ENCODE data around the gene F12. TPM values are rescaled to one million over a fixed set of nuclear protein-coding genes. Genes with fewer than 3 reads are reported as not detected.

F12 gene
- total and polyA plus RNA-seq, 2 experiments from 2014 or later: 0.43 to 1.8 TPM

GRCh38 chr5:177438468-177438867, 29.1 kb upstream of the F12 start:
- Histone ChIP-seq H3K36me3 (ENCODE audit: low read depth) (no peaks in the 10 kb centered on the region; the same call in 1 of the 2 replicates), H3K9me2 (ENCODE audit: insufficient read depth) (no peaks in the 10 kb centered on the region)

GRCh38 chr5:177437623-177438022, 28.3 kb upstream of the F12 start:
- no peaks in the 10 kb centered on the region for H3K79me2 ChIP-seq (ENCODE audit: insufficient read depth)
- in situ Hi-C loops (cut with MboI): no loop called here
- H3K36me3 ChIP-seq (ENCODE audit: low read depth): no peaks in the 10 kb centered on the region; the same call in 1 of the 2 replicates
- H3K27me3 ChIP-seq (replicated peaks; ENCODE audit: insufficient read depth): no peaks in the 10 kb centered on the region
- TF ChIP-seq EZH2 (IDR thresholded peaks at IDR 0.05; ENCODE audit: insufficient read depth, poor library complexity, severe bottlenecking) (no peak), EZH2phosphoT487 (IDR thresholded peaks at IDR 0.05; ENCODE audit: insufficient read depth, low read depth) (no peak)
- no peaks in the 10 kb centered on the region for H3K9me3 ChIP-seq (ENCODE audit: low read depth)
- WGBS, 2 experiments (ENCODE audit: low coverage in 1 of 2, low lambda C conversion rate in 2 of 2, missing lambda C conversion rate in 2 of 2): 77 to 84% methylated on average over 4 of the region's 4 CpGs
- no peak for DNase-seq
- no peaks in the 10 kb centered on the region for H4K20me1 ChIP-seq (ENCODE audit: insufficient read depth)
- no peak overlapping the region for H3K9ac ChIP-seq
- H3K4me1 ChIP-seq (ENCODE audit: insufficient read depth): no peaks in the 10 kb centered on the region
- no peaks in the 10 kb centered on the region; the same call in 1 of the 2 replicates for H3F3A ChIP-seq (ENCODE audit: insufficient read depth)
- H3K9me2 ChIP-seq (ENCODE audit: insufficient read depth): no peaks in the 10 kb centered on the region
- no peak overlapping the region for H3K4me3 ChIP-seq
- no peak overlapping the region for H3K27ac ChIP-seq
- no peak overlapping the region for H2AFZ ChIP-seq
- no peak overlapping the region for H3K4me2 ChIP-seq (ENCODE audit: unreplicated experiment)

More at GRCh38 chr5:177438468-177438867, 29.1 kb upstream of the F12 start:
- Histone ChIP-seq H3K4me3 (no peak overlapping the region), H3K27me3 (replicated peaks; ENCODE audit: insufficient read depth) (no peaks in the 10 kb centered on the region), H3F3A (ENCODE audit: insufficient read depth) (no peaks in the 10 kb centered on the region; the same call in 1 of the 2 replicates), H3K4me2 (ENCODE audit: unreplicated experiment) (no peak overlapping the region), H3K9ac (no peak overlapping the region), H3K27ac (no peak overlapping the region), H2AFZ (no peak overlapping the region), H3K79me2 (ENCODE audit: insufficient read depth) (no peaks in the 10 kb centered on the region), H3K4me1 (ENCODE audit: insufficient read depth) (no peaks in the 10 kb centered on the region), H4K20me1 (ENCODE audit: insufficient read depth) (no peaks in the 10 kb centered on the region), H3K9me3 (ENCODE audit: low read depth) (no peaks in the 10 kb centered on the region)
- TF ChIP-seq EZH2phosphoT487 (IDR thresholded peaks at IDR 0.05; ENCODE audit: insufficient read depth, low read depth) (no peak), EZH2 (IDR thresholded peaks at IDR 0.05; ENCODE audit: insufficient read depth, poor library complexity, severe bottlenecking) (no peak)
- no peak for DNase-seq
- 95 to 96% methylated on average over 9 to 10 of the region's 10 CpGs for WGBS, 2 experiments (ENCODE audit: low coverage in 1 of 2, low lambda C conversion rate in 2 of 2, missing lambda C conversion rate in 2 of 2)
- in situ Hi-C loops (cut with MboI): no loop called here

GRCh38 chr5:177435847-177436536, 26.6 kb upstream of the F12 start:
- in situ Hi-C loops (cut with MboI): no loop called here
- Histone ChIP-seq H3K36me3 (ENCODE audit: low read depth) (no peaks in the 10 kb centered on the region; the same call in 1 of the 2 replicates), H4K20me1 (ENCODE audit: insufficient read depth) (no peaks in the 10 kb centered on the region), H3K4me2 (ENCODE audit: unreplicated experiment) (no peak overlapping the region), H3K4me1 (ENCODE audit: insufficient read depth) (no peaks in the 10 kb centered on the region), H3K27ac (no peak overlapping the region), H3K27me3 (replicated peaks; ENCODE audit: insufficient read depth) (no peaks in the 10 kb centered on the region), H3F3A (ENCODE audit: insufficient read depth) (no peaks in the 10 kb centered on the region; the same call in 1 of the 2 replicates), H3K4me3 (no peak overlapping the region), H3K79me2 (ENCODE audit: insufficient read depth) (no peaks in the 10 kb centered on the region), H3K9ac (no peak overlapping the region), H3K9me3 (ENCODE audit: low read depth) (no peaks in the 10 kb centered on the region), H3K9me2 (ENCODE audit: insufficient read depth) (no peaks in the 10 kb centered on the region), H2AFZ (no peak overlapping the region)
- DNase-seq: no peak
- no peak for TF ChIP-seq EZH2phosphoT487 (IDR thresholded peaks at IDR 0.05; ENCODE audit: insufficient read depth, low read depth)
- no peak for TF ChIP-seq EZH2 (IDR thresholded peaks at IDR 0.05; ENCODE audit: insufficient read depth, poor library complexity, severe bottlenecking)
- 95% methylated on average over 31 to 37 of the region's 37 CpGs for WGBS, 2 experiments (ENCODE audit: low coverage in 1 of 2, low lambda C conversion rate in 2 of 2, missing lambda C conversion rate in 2 of 2)

- Histone ChIP-seq H3K79me2 (ENCODE audit: insufficient read depth) (no peaks in the 10 kb centered on the region), H2AFZ (no peak overlapping the region), H3K4me1 (ENCODE audit: insufficient read depth) (no peaks in the 10 kb centered on the region), H3K9me2 (ENCODE audit: insufficient read depth) (no peaks in the 10 kb centered on the region), H3K9ac (no peak overlapping the region), H4K20me1 (ENCODE audit: insufficient read depth) (no peaks in the 10 kb centered on the region), H3K27ac (no peak overlapping the region), H3K27me3 (replicated peaks; ENCODE audit: insufficient read depth) (no peaks in the 10 kb centered on the region), H3K9me3 (ENCODE audit: low read depth) (no peaks in the 10 kb centered on the region), H3K4me3 (no peak overlapping the region), H3K36me3 (ENCODE audit: low read depth) (no peaks in the 10 kb centered on the region; the same call in 1 of the 2 replicates), H3F3A (ENCODE audit: insufficient read depth) (no peaks in the 10 kb centered on the region; the same call in 1 of the 2 replicates), H3K4me2 (ENCODE audit: unreplicated experiment) (no peak overlapping the region)
- TF ChIP-seq EZH2phosphoT487 (IDR thresholded peaks at IDR 0.05; ENCODE audit: insufficient read depth, low read depth): no peak
- WGBS, 2 experiments (ENCODE audit: low coverage in 1 of 2, low lambda C conversion rate in 2 of 2, missing lambda C conversion rate in 2 of 2): 94 to 96% methylated on average over 20 of the region's 20 CpGs
- DNase-seq: no peak
- in situ Hi-C loops (cut with MboI): no loop called here
Observed at GRCh38 chr5:177434942-177435738, 25.8 kb upstream of the F12 start.

Measured in GM23248 (cell line).